NCI-H2081 (cell line): Measurements from ENCODE around the gene AIF1.

Experiments
- DNase-seq, 2 experiments: peaks; one replicate each; lab custom pipeline; 2025; lab: John Stamatoyannopoulos, UW

The AIF1 gene

GRCh38 chr6:31620586-31621319 is 5.7 kb downstream of the AIF1 start, which contains the start of gene PRRC2A:
PRRC2A (plus strand) TSS chr6:31620715; CDS start chr6:31622790, 2,075 bp downstream.
- peak; percentile 79 to 84 for DNase-seq

- DNase-seq: no peak
Measured at GRCh38 chr6:31621320-31621939, 6.4 kb downstream of the AIF1 start.

- peak in 1 of 2 experiments; percentile 17 for DNase-seq
Measured at GRCh38 chr6:31621991-31622390, 7.0 kb downstream of the AIF1 start.

GRCh38 chr6:31622684-31623091 is 7.7 kb downstream of the AIF1 start:
- no peak for DNase-seq

GRCh38 chr6:31624070-31624469 is 9.0 kb downstream of the AIF1 start:
- DNase-seq: no peak

GRCh38 chr6:31626952-31627351 is 11.9 kb downstream of the AIF1 start:
- DNase-seq: no peak

GRCh38 chr6:31627690-31628287 is 12.8 kb downstream of the AIF1 start:
- DNase-seq: no peak

- no peak for DNase-seq
Measured at GRCh38 chr6:31629014-31629413, 14.0 kb downstream of the AIF1 start.

GRCh38 chr6:31630177-31630934 is 15.3 kb downstream of the AIF1 start:
- DNase-seq: no peak

GRCh38 chr6:31631209-31631608 is 16.2 kb downstream of the AIF1 start:
- no peak for DNase-seq

GRCh38 chr6:31631681-31632278 is 16.7 kb downstream of the AIF1 start:
- DNase-seq: no peak

GRCh38 chr6:31632279-31632946 is 17.4 kb downstream of the AIF1 start:
- no peak for DNase-seq

GRCh38 chr6:31633447-31633846 is 18.4 kb downstream of the AIF1 start:
- no peak for DNase-seq

GRCh38 chr6:31634131-31634530 is 19.1 kb downstream of the AIF1 start:
- no peak for DNase-seq

- no peak for DNase-seq
Measured at GRCh38 chr6:31634969-31635575, 20.0 kb downstream of the AIF1 start.

GRCh38 chr6:31636698-31637596 is 21.9 kb downstream of the AIF1 start:
- DNase-seq: no peak

- DNase-seq: no peak
Measured at GRCh38 chr6:31639043-31639442, 24.0 kb downstream of the AIF1 start.

GRCh38 chr6:31639449-31639861 is 24.4 kb downstream of the AIF1 start:
- DNase-seq: no peak

- DNase-seq: no peak
Measured at GRCh38 chr6:31640612-31641011, 25.6 kb downstream of the AIF1 start.

GRCh38 chr6:31641370-31641769 is 26.3 kb downstream of the AIF1 start:
- no peak for DNase-seq
